Uterus (tissue), 2 donors: Measurements from ENCODE around the gene MYZAP.

Experiments
- POLR2A ChIP-seq, 2 donors: fragments of 450-650 bp; IDR thresholded peaks; one replicate each; pipeline ENCODE4 v1.6.1; 2016; ENCODE audit warnings: antibody characterized with exemption in 2 of 2, mild to moderate bottlenecking in 1 of 2, moderate library complexity in 1 of 2
- TF ChIP-seq, protein P1 (sequence below), 4 experiments: fragments of 200-600 bp in 2 of 4; fragments of 450-650 bp in 2 of 4; sonication (generic) in 2 of 4; IDR thresholded peaks; one replicate each; pipeline ENCODE4 v1.5.1; 2016 to 2019; ENCODE audit warnings: antibody characterized with exemption in 4 of 4, mild to moderate bottlenecking in 2 of 4, moderate library complexity in 1 of 4

DNA sequence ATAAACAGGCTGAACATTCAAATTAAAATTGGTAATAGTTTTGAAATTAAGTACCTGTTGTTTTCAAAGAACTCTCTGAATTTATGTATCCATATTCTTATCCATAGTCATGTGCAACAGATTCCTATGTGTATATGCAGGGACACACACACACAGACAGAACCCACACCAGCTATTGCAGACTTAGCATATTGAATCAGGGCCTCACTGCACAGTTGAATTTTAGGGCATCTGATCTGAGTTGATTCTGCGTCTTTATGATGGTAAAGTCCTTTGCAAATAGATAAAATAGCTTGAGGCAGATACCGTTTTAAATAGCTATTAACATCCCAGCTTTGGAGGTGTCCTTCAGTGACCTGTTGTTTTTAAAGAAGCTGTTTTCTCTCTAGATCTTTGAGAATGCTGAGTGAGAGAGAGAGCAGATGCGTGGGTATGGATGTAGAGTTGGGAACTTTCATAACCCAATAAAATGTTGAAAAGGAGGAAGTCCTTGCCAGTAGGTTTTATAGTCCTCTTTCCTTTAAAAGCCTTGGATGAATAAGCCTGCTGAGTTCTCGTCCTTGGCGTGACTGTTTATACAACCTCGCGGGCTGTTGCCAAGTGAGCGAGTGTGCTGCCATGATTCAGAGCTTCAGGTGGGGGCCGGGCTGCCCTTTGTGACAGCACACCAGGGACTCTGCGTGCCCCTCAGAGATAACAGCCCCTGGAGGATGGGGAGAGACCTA is 18.3 kb downstream of the MYZAP start:
- TF ChIP-seq, protein P1, sequence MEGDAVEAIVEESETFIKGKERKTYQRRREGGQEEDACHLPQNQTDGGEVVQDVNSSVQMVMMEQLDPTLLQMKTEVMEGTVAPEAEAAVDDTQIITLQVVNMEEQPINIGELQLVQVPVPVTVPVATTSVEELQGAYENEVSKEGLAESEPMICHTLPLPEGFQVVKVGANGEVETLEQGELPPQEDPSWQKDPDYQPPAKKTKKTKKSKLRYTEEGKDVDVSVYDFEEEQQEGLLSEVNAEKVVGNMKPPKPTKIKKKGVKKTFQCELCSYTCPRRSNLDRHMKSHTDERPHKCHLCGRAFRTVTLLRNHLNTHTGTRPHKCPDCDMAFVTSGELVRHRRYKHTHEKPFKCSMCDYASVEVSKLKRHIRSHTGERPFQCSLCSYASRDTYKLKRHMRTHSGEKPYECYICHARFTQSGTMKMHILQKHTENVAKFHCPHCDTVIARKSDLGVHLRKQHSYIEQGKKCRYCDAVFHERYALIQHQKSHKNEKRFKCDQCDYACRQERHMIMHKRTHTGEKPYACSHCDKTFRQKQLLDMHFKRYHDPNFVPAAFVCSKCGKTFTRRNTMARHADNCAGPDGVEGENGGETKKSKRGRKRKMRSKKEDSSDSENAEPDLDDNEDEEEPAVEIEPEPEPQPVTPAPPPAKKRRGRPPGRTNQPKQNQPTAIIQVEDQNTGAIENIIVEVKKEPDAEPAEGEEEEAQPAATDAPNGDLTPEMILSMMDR (IDR thresholded peaks at IDR 0.05), result no peak
- no peak for TF ChIP-seq POLR2A (IDR thresholded peaks at IDR 0.05)
